ENCODE results near the gene TSEN15. TPM values are rescaled to one million over a fixed set of nuclear protein-coding genes. Genes with fewer than 3 reads are reported as not detected.

Gene TSEN15
- total and polyA plus RNA-seq, 2 of the 13 experiments (the other 11 are each of a cell fraction or from before 2014, with no cell fraction given) = 25.6 to 35.8 TPM

- TF ChIP-seq ZNF251 (CRISPR knock-in tag; IDR thresholded peaks at IDR 0.05) (no peak), ZNF501 (CRISPR knock-in tag; IDR thresholded peaks at IDR 0.05) (peak; percentile 83), NFE2L2 (IDR thresholded peaks at IDR 0.05; ENCODE audit: low read length) (no peak), ZNF503 (CRISPR knock-in tag; IDR thresholded peaks at IDR 0.05) (no peak), ZNF232 (CRISPR knock-in tag; IDR thresholded peaks at IDR 0.05; ENCODE audit: borderline replicate concordance) (no peak), KMT2A (CRISPR knock-in tag; IDR thresholded peaks at IDR 0.05) (no peak), ZNF709 (CRISPR knock-in tag; IDR thresholded peaks at IDR 0.05) (no peak), ARID2 (CRISPR knock-in tag; IDR thresholded peaks at IDR 0.05; ENCODE audit: borderline replicate concordance) (peak; percentile 59; the same call in 1 of the 2 replicates), NFKB2 (CRISPR knock-in tag; IDR thresholded peaks at IDR 0.05; ENCODE audit: borderline replicate concordance) (peak; percentile 26; the same call in 1 of the 2 replicates), U2AF1 (optimal IDR thresholded peaks at IDR 0.05; ENCODE audit: low read depth, low read length) (no peak)
- TF ChIP-seq, protein P1, sequence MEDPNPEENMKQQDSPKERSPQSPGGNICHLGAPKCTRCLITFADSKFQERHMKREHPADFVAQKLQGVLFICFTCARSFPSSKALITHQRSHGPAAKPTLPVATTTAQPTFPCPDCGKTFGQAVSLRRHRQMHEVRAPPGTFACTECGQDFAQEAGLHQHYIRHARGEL (CRISPR knock-in tag; IDR thresholded peaks at IDR 0.05) = no peak
- TF ChIP-seq, protein P2, sequence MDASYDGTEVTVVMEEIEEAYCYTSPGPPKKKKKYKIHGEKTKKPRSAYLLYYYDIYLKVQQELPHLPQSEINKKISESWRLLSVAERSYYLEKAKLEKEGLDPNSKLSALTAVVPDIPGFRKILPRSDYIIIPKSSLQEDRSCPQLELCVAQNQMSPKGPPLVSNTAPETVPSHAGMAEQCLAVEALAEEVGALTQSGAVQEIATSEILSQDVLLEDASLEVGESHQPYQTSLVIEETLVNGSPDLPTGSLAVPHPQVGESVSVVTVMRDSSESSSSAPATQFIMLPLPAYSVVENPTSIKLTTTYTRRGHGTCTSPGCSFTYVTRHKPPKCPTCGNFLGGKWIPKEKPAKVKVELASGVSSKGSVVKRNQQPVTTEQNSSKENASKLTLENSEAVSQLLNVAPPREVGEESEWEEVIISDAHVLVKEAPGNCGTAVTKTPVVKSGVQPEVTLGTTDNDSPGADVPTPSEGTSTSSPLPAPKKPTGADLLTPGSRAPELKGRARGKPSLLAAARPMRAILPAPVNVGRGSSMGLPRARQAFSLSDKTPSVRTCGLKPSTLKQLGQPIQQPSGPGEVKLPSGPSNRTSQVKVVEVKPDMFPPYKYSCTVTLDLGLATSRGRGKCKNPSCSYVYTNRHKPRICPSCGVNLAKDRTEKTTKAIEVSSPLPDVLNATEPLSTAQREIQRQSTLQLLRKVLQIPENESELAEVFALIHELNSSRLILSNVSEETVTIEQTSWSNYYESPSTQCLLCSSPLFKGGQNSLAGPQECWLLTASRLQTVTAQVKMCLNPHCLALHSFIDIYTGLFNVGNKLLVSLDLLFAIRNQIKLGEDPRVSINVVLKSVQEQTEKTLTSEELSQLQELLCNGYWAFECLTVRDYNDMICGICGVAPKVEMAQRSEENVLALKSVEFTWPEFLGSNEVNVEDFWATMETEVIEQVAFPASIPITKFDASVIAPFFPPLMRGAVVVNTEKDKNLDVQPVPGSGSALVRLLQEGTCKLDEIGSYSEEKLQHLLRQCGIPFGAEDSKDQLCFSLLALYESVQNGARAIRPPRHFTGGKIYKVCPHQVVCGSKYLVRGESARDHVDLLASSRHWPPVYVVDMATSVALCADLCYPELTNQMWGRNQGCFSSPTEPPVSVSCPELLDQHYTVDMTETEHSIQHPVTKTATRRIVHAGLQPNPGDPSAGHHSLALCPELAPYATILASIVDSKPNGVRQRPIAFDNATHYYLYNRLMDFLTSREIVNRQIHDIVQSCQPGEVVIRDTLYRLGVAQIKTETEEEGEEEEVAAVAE (CRISPR knock-in tag; IDR thresholded peaks at IDR 0.05; ENCODE audit: borderline replicate concordance) = no peak
Measured at GRCh38 chr1:184035719-184036516, 15.6 kb upstream of the TSEN15 start (continued).

Data from HepG2 (cell line).